IMR-90 (cell line): Measurements from ENCODE around the gene CST9L. TPM values are rescaled to one million over a fixed set of nuclear protein-coding genes. Genes with fewer than 3 reads are reported as not detected.

Experiments
- ATAC-seq: fragments of 200-7000 bp; cut with Tn5 transposase; 2 replicates; pipeline ENCODE4 v1.9.1; 2020; ENCODE audit warnings: low read depth, mild to moderate bottlenecking, moderate library complexity
- BruUV-seq: library from RNA; stranded (reverse); fragments of 400-500 nt; replicated peaks from 2 replicates; lab custom pipeline; 2021; lab: Mats Ljungman, UMichigan
- CTCF ChIA-PET: fragments of 300-600 bp; formaldehyde crosslinking; extraction: SDS; loops from one replicate; lab custom pipeline; 2021; ENCODE audit warnings: antibody characterized with exemption; lab: Yijun Ruan, JAX
- POLR2A ChIA-PET: fragments of 300-600 bp; sonication (Branson Sonifier 250); formaldehyde crosslinking; loops from one replicate; lab custom pipeline; 2022; ENCODE audit warnings: antibody characterized with exemption; ENCODE audit not compliant: unreplicated experiment; lab: Charles Lee
- DNase-seq: peaks from one replicate; pipeline ENCODE4 v3.0.0; 2013
- H2AFZ ChIP-seq: replicated peaks from 2 replicates; pipeline ENCODE3; 2013; ENCODE audit warnings: low read length, mild to moderate bottlenecking; ENCODE audit not compliant: poor library complexity
- H2AK5ac ChIP-seq: 2 replicates; pipeline ENCODE4 v1.6.1; 2013; ENCODE audit warnings: low read depth, low read length, inconsistent platforms
- H2AK9ac ChIP-seq: replicated peaks from 2 replicates; pipeline ENCODE3; 2013; ENCODE audit warnings: mild to moderate bottlenecking, low read depth, low read length, moderate library complexity; ENCODE audit not compliant: poor library complexity
- H2BK120ac ChIP-seq: 2 replicates; pipeline ENCODE4 v1.6.1; 2013; ENCODE audit warnings: low read depth, low read length, inconsistent platforms
- H2BK15ac ChIP-seq: 3 replicates; pipeline ENCODE4 v1.6.1; 2013; ENCODE audit warnings: low read depth, low read length, inconsistent platforms
- H2BK20ac ChIP-seq: 2 replicates; pipeline ENCODE4 v1.6.1; 2013; ENCODE audit warnings: low read depth, mild to moderate bottlenecking, inconsistent platforms, low read length, moderate library complexity
- H2BK5ac ChIP-seq: 2 replicates; pipeline ENCODE4 v1.6.1; 2013; ENCODE audit warnings: mild to moderate bottlenecking, low read depth, low read length, inconsistent platforms; ENCODE audit not compliant: poor library complexity, severe bottlenecking
- H3K14ac ChIP-seq: replicated peaks from 2 replicates; pipeline ENCODE4 v1.6.1; 2013; ENCODE audit warnings: low read depth, low read length, inconsistent platforms
- H3K18ac ChIP-seq: 2 replicates; pipeline ENCODE4 v1.6.1; 2013; ENCODE audit warnings: low read depth, low read length, control low read depth
- H3K23ac ChIP-seq: 2 replicates; pipeline ENCODE4 v1.6.1; 2013; ENCODE audit warnings: low read depth, low read length, inconsistent platforms
- H3K27ac ChIP-seq: 2 replicates; pipeline ENCODE4 v1.5.1; 2013; ENCODE audit warnings: mild to moderate bottlenecking, control low read depth, low read length; ENCODE audit not compliant: insufficient read depth
- H3K27me3 ChIP-seq: 2 replicates; pipeline ENCODE4 v1.6.1; 2013; ENCODE audit warnings: low read length; ENCODE audit not compliant: control insufficient read depth, insufficient read depth
- H3K36me3 ChIP-seq: 2 replicates; pipeline ENCODE4 v1.6.1; 2013; ENCODE audit warnings: low read length, mixed read lengths; ENCODE audit not compliant: control insufficient read depth, insufficient read depth
- H3K4ac ChIP-seq: 2 replicates; pipeline ENCODE4 v1.6.1; 2013; ENCODE audit warnings: low read depth, low read length, inconsistent platforms
- H3K4me1 ChIP-seq: 2 replicates; pipeline ENCODE4 v1.6.1; 2013; ENCODE audit warnings: low read length, mixed read lengths; ENCODE audit not compliant: control insufficient read depth, insufficient read depth
- H3K4me2 ChIP-seq: 2 replicates; pipeline ENCODE4 v1.6.1; 2013; ENCODE audit warnings: low read depth, mild to moderate bottlenecking, control low read depth, low read length, moderate library complexity
- H3K4me3 ChIP-seq: 2 replicates; pipeline ENCODE4 v1.5.1; 2013; ENCODE audit warnings: low read depth, mild to moderate bottlenecking, control low read depth, low read length, moderate library complexity; ENCODE audit not compliant: insufficient read depth
- H3K56ac ChIP-seq: 2 replicates; pipeline ENCODE4 v1.6.1; 2013; ENCODE audit warnings: low read length, inconsistent platforms; ENCODE audit not compliant: insufficient read depth; ENCODE audit errors: extremely low read depth
- H3K79me1 ChIP-seq, 2 experiments: 2 replicates each; pipeline ENCODE4 v1.6.1; 2013; ENCODE audit warnings: low read length in 2 of 2, inconsistent platforms in 1 of 2, low read depth in 1 of 2
- H3K9ac ChIP-seq: 2 replicates; pipeline ENCODE4 v1.6.1; 2013; ENCODE audit warnings: low read depth, low read length, control low read depth
- H3K9me1 ChIP-seq: 2 replicates; pipeline ENCODE4 v1.6.1; 2013; ENCODE audit warnings: low read length, inconsistent platforms; ENCODE audit not compliant: insufficient read depth
- H3K9me3 ChIP-seq: 2 replicates; pipeline ENCODE4 v1.6.1; 2013; ENCODE audit warnings: low read length; ENCODE audit not compliant: control insufficient read depth, insufficient read depth
- H4K20me1 ChIP-seq: 2 replicates; pipeline ENCODE4 v1.6.1; 2013; ENCODE audit warnings: low read length, inconsistent platforms; ENCODE audit not compliant: insufficient read depth
- H4K5ac ChIP-seq: 2 replicates; pipeline ENCODE4 v1.6.1; 2013; ENCODE audit warnings: mild to moderate bottlenecking, low read depth, low read length, control low read depth
- H4K8ac ChIP-seq, 2 experiments: 2 replicates each; pipeline ENCODE4 v1.6.1; 2013; ENCODE audit warnings: low read depth in 2 of 2, low read length in 2 of 2, control low read depth in 1 of 2, inconsistent platforms in 1 of 2
- H4K91ac ChIP-seq: 2 replicates; pipeline ENCODE4 v1.6.1; 2013; ENCODE audit warnings: low read depth, low read length, inconsistent platforms; ENCODE audit not compliant: insufficient read depth
- MAFK ChIP-seq: IDR thresholded peaks from 2 replicates; pipeline ENCODE4 v1.6.1; 2012; ENCODE audit warnings: low read depth, low read length, improper control_type of control experiment
- MAZ ChIP-seq: IDR thresholded peaks from 2 replicates; pipeline ENCODE4 v1.6.1; 2012; ENCODE audit warnings: low read depth, mild to moderate bottlenecking, low read length, improper control_type of control experiment, moderate library complexity, borderline replicate concordance
- MXI1 ChIP-seq: IDR thresholded peaks from 2 replicates; pipeline ENCODE4 v1.6.1; 2012; ENCODE audit warnings: low read depth, mild to moderate bottlenecking, low read length, moderate library complexity, borderline replicate concordance
- POLR2A ChIP-seq: IDR thresholded peaks from 2 replicates; pipeline ENCODE4 v1.6.1; 2012; ENCODE audit warnings: mild to moderate bottlenecking, low read depth, low read length
- SMC3 ChIP-seq: fragments of 150-350 bp; IDR thresholded peaks from 2 replicates; pipeline ENCODE4 v1.6.1; 2016; ENCODE audit warnings: low read depth, mild to moderate bottlenecking, antibody characterized with exemption, low read length, moderate library complexity
- USF2 ChIP-seq: fragments of 150-350 bp; IDR thresholded peaks from 2 replicates; pipeline ENCODE4 v1.6.1; 2017; ENCODE audit warnings: mild to moderate bottlenecking, antibody characterized with exemption, low read length, low read depth
- WGBS, 2 experiments: methylation state at CpG; one replicate each; pipeline versions ENCODE4 v1.1.5 to v1.1.7; 2013; ENCODE audit warnings: missing lambda C conversion rate in 2 of 2; ENCODE audit not compliant: insufficient read length in 1 of 2; ENCODE audit errors: extremely low coverage in 2 of 2; 5-methylcytosine and 5-hydroxymethylcytosine counted together
- dilution Hi-C: fragments of 300-500 bp; cut with HindIII; formaldehyde crosslinking; loops from one replicate; pipeline ENCODE4 v1.14.3; 2018; ENCODE audit warnings: low sequenced_read_pairs; ENCODE audit not compliant: unreplicated experiment
- in situ Hi-C: fragments of 300-500 bp; cut with MboI; formaldehyde crosslinking; loops from 3 replicates; pipeline ENCODE4 v1.14.3; 2019; ENCODE audit warnings: low sequenced_read_pairs, inconsistent platforms, mixed read lengths
- intact Hi-C: fragments of 100-400 bp; cut with micrococcal nuclease; formaldehyde crosslinking; loops from 2 replicates; pipeline ENCODE4 v1.10.0; 2022
- polyA plus RNA-seq, 3 experiments: library from polyadenylated mRNA; depleted of rRNA; stranded (reverse); fragments of >200 nt; gene quantifications; 2 replicates each; pipeline ENCODE4 v1.2.3, GENCODE V29; 2012; ENCODE audit warnings: low replicate concordance in 1 of 3
- total RNA-seq: library from RNA; depleted of rRNA; stranded (reverse); fragments of >200 nt; gene quantifications from 2 replicates; pipeline ENCODE4 v1.2.3, GENCODE V29; 2012

Gene CST9L
- total and polyA plus RNA-seq, 2 of the 4 experiments (the other 2 are of a cell fraction): not detected

GRCh38 chr20:23596579-23597250 is 28.4 kb upstream of the CST9L start:
- H3K9ac ChIP-seq: no peak overlapping the region
- no peak overlapping the region for H2BK15ac ChIP-seq
- no peaks in the 10 kb centered on the region for H3K4me1 ChIP-seq
- no peak overlapping the region for H2AK9ac ChIP-seq
- no peak overlapping the region for H4K91ac ChIP-seq
- BruUV-seq: no TSS peak
- DNase-seq (no peak), ATAC-seq (no peak)
- H3K27ac ChIP-seq: no peak overlapping the region
- H3K23ac ChIP-seq: no peak overlapping the region
- no peaks in the 10 kb centered on the region for H3K36me3 ChIP-seq
- H2AK5ac ChIP-seq: no peak overlapping the region
- peaks cover 2% of the 10 kb centered on the region for H3K27me3 ChIP-seq
- H3K56ac ChIP-seq: no peak overlapping the region
- in situ Hi-C loops: no loop called here
- H4K5ac ChIP-seq: no peak overlapping the region
- no peak overlapping the region for H3K18ac ChIP-seq
- no peak overlapping the region for H3K4me3 ChIP-seq
- no peak overlapping the region for H3K4me2 ChIP-seq
- H2AFZ ChIP-seq: no peak overlapping the region
- H4K8ac ChIP-seq: no peak overlapping the region
- dilution Hi-C loops: no loop called here
- H3K9me1 ChIP-seq: no peaks in the 10 kb centered on the region
- H2BK120ac ChIP-seq: no peak overlapping the region
- CTCF ChIA-PET: no interaction called here
- TF ChIP-seq MAZ (no peak), POLR2A (no peak), MAFK (no peak), SMC3 (no peak), MXI1 (no peak), USF2 (no peak)
- H3K9me3 ChIP-seq: no peaks in the 10 kb centered on the region
- WGBS, 2 experiments: no CpG with 5 or more reads among the region's 2 CpGs
- no peak overlapping the region for H2BK20ac ChIP-seq
- POLR2A ChIA-PET: no interaction called here
- H3K4ac ChIP-seq: no peak overlapping the region
- no peak overlapping the region for H3K14ac ChIP-seq
- H4K20me1 ChIP-seq: no peaks in the 10 kb centered on the region
- intact Hi-C loops: no loop called here
- H2BK5ac ChIP-seq: no peak overlapping the region
- H3K79me1 ChIP-seq: no peaks in the 10 kb centered on the region
